Measurements from ENCODE around the gene UNC13C. TPM values are rescaled to one million over a fixed set of nuclear protein-coding genes. Genes with fewer than 3 reads are reported as not detected.
"Not testable (repeated sequence)": the region's sequence is repeated elsewhere in the genome, so short reads cannot be mapped to it uniquely, and the experiment has no call there.

Gene UNC13C
- total and polyA plus RNA-seq, 2 donors, result 0.11 to 1.7 TPM

GRCh38 chr15:54374184-54374952 lies 396.1 kb downstream of the UNC13C start:
- WGBS, result 95% methylated on average over 5 of the region's 5 CpGs
- H3K9me3 ChIP-seq (ENCODE audit: control insufficient read depth in 2 of 2, insufficient read depth in 1 of 2, low read length in 1 of 2), result peaks cover 1 to 15% of the 10 kb centered on the region in 2 donors
- H3K4me1 ChIP-seq (ENCODE audit: control insufficient read depth in 2 of 2, insufficient read depth in 2 of 2, low read length in 2 of 2), result no peaks in the 10 kb centered on the region
- no peaks in the 10 kb centered on the region for H3K27me3 ChIP-seq (ENCODE audit: control insufficient read depth in 2 of 2, insufficient read depth in 1 of 2, low read length in 1 of 2)
- H3K4me3 ChIP-seq (ENCODE audit: low read length in 2 of 2), result no peak overlapping the region
- H3K36me3 ChIP-seq (ENCODE audit: control insufficient read depth in 2 of 2, insufficient read depth in 2 of 2, low read length in 1 of 2), result no peaks in the 10 kb centered on the region
- H3K27ac ChIP-seq (ENCODE audit: low read depth in 1 of 2, low read length in 1 of 2), result no peak overlapping the region
- DNase-seq (ENCODE audit: low read depth in 6 of 9, low spot score in 9 of 9), result no peak

- Histone ChIP-seq H3K27ac (ENCODE audit: low read depth in 1 of 2, low read length in 1 of 2) (no peak overlapping the region), H3K4me3 (ENCODE audit: low read length in 2 of 2) (no peak overlapping the region), H3K4me1 (ENCODE audit: control insufficient read depth in 2 of 2, insufficient read depth in 2 of 2, low read length in 2 of 2) (no peaks in the 10 kb centered on the region), H3K9me3 (ENCODE audit: control insufficient read depth in 2 of 2, insufficient read depth in 1 of 2, low read length in 1 of 2) (no peaks in the 10 kb centered on the region), H3K36me3 (ENCODE audit: control insufficient read depth in 2 of 2, insufficient read depth in 2 of 2, low read length in 1 of 2) (no peaks in the 10 kb centered on the region), H3K27me3 (ENCODE audit: control insufficient read depth in 2 of 2, insufficient read depth in 1 of 2, low read length in 1 of 2) (no peaks in the 10 kb centered on the region)
- 88% methylated on average over 1 of the region's 1 CpG for WGBS
- DNase-seq (ENCODE audit: low read depth in 6 of 9, low spot score in 9 of 9), result no peak
These were observed 409.6 kb downstream of the UNC13C start for GRCh38 chr15:54387799-54388198.

DNA sequence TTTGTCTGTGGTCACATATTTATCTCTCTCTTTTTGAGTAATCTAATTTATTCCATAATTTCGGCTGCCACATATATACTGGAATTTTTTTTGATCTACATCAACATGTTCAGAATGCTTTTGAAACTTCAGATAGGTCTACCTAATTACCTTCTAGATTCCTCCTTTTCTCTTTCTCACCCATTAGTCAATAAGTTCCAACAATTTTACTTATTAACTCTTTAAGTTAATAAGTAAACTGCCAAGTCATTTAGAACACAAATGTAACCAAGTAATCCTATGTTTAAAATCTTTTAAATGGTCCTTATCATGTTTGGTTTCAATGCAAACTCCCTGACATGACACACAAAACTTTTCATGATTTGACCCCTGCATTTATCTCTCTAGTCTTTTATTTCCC lies 410.5 kb downstream of the UNC13C start:
- Histone ChIP-seq H3K4me3 (ENCODE audit: low read length in 2 of 2) (no peak overlapping the region), H3K9me3 (ENCODE audit: control insufficient read depth in 2 of 2, insufficient read depth in 1 of 2, low read length in 1 of 2) (no peaks in the 10 kb centered on the region), H3K4me1 (ENCODE audit: control insufficient read depth in 2 of 2, insufficient read depth in 2 of 2, low read length in 2 of 2) (no peaks in the 10 kb centered on the region), H3K27ac (ENCODE audit: low read depth in 1 of 2, low read length in 1 of 2) (no peak overlapping the region), H3K36me3 (ENCODE audit: control insufficient read depth in 2 of 2, insufficient read depth in 2 of 2, low read length in 1 of 2) (no peaks in the 10 kb centered on the region), H3K27me3 (ENCODE audit: control insufficient read depth in 2 of 2, insufficient read depth in 1 of 2, low read length in 1 of 2) (no peaks in the 10 kb centered on the region)
- DNase-seq (ENCODE audit: low read depth in 6 of 9, low spot score in 9 of 9), result no peak
- 100% methylated on average over 1 of the region's 1 CpG for WGBS

- H3K4me1 ChIP-seq (ENCODE audit: control insufficient read depth in 2 of 2, insufficient read depth in 2 of 2, low read length in 2 of 2), result no peaks in the 10 kb centered on the region
These were observed 432.2 kb downstream of the UNC13C start for GRCh38 chr15:54410481-54410880.

DNA sequence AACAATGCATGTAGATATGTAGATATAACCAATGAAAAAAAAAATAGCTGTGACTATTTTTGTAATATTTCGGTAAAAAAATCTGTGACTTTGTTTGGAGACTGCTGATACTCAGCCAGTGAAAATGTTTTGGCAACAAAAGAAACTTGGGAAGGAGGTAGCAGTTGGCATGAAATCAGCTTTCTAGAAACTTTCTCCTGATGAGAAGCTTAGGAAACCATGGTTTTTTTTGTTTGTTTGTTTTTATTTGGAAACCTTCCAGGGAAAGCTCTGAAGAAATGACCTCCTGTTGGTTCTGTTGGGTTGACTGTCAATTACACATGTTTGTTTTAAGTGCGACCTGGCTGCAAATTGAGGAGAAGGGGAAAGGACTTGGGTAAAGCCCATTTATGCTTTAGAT lies 445.9 kb downstream of the UNC13C start:
- 90% methylated on average over 2 of the region's 2 CpGs for WGBS
- H3K4me1 ChIP-seq (ENCODE audit: control insufficient read depth in 2 of 2, insufficient read depth in 2 of 2, low read length in 2 of 2), result no peaks in the 10 kb centered on the region
- H3K4me3 ChIP-seq (ENCODE audit: low read length in 2 of 2), result no peak overlapping the region
- no peak for DNase-seq (ENCODE audit: low read depth in 6 of 9, low spot score in 9 of 9)
- no peaks in the 10 kb centered on the region for H3K36me3 ChIP-seq (ENCODE audit: control insufficient read depth in 2 of 2, insufficient read depth in 2 of 2, low read length in 1 of 2)
- no peaks in the 10 kb centered on the region for H3K27me3 ChIP-seq (ENCODE audit: control insufficient read depth in 2 of 2, insufficient read depth in 1 of 2, low read length in 1 of 2)
- no peak overlapping the region for H3K27ac ChIP-seq (ENCODE audit: low read depth in 1 of 2, low read length in 1 of 2)
- no peaks in the 10 kb centered on the region for H3K9me3 ChIP-seq (ENCODE audit: control insufficient read depth in 2 of 2, insufficient read depth in 1 of 2, low read length in 1 of 2)

More at GRCh38 chr15:54410481-54410880, 432.2 kb downstream of the UNC13C start:
- no peak overlapping the region for H3K27ac ChIP-seq (ENCODE audit: low read depth in 1 of 2, low read length in 1 of 2)
- H3K4me3 ChIP-seq (ENCODE audit: low read length in 2 of 2), result no peak overlapping the region
- DNase-seq (ENCODE audit: low read depth in 6 of 9, low spot score in 9 of 9), result no peak
- WGBS, result 92% methylated on average over 2 of the region's 2 CpGs
- no peaks in the 10 kb centered on the region for H3K36me3 ChIP-seq (ENCODE audit: control insufficient read depth in 2 of 2, insufficient read depth in 2 of 2, low read length in 1 of 2)
- no peaks in the 10 kb centered on the region for H3K9me3 ChIP-seq (ENCODE audit: control insufficient read depth in 2 of 2, insufficient read depth in 1 of 2, low read length in 1 of 2)
- no peaks in the 10 kb centered on the region for H3K27me3 ChIP-seq (ENCODE audit: control insufficient read depth in 2 of 2, insufficient read depth in 1 of 2, low read length in 1 of 2)

DNA sequence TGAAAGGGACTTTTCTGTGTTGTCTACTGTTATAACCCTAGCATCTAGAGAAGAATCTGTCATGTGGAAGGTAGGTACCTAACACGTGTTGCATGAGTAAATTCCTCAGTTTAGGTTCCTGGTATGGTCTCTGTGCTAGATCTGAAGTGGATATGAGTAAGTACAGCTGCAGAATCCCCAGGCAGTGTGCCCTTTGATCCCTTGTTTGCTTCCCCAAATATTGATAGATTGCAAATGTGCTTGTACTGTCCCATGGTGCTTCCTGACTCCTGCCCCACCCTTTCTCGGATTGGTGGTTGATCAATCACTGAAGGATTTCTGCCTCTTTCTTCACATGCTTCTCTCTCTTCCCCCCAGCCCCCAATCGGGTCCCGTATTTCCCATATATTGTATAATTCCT lies 450.4 kb downstream of the UNC13C start:
- no peaks in the 10 kb centered on the region for H3K9me3 ChIP-seq (ENCODE audit: control insufficient read depth in 2 of 2, insufficient read depth in 1 of 2, low read length in 1 of 2)
- no peak overlapping the region for H3K4me3 ChIP-seq (ENCODE audit: low read length in 2 of 2)
- H3K27ac ChIP-seq (ENCODE audit: low read depth in 1 of 2, low read length in 1 of 2), result no peak overlapping the region
- WGBS, result 90% methylated on average over 4 of the region's 4 CpGs
- H3K4me1 ChIP-seq (ENCODE audit: control insufficient read depth in 2 of 2, insufficient read depth in 2 of 2, low read length in 2 of 2), result no peaks in the 10 kb centered on the region
- no peaks in the 10 kb centered on the region for H3K36me3 ChIP-seq (ENCODE audit: control insufficient read depth in 2 of 2, insufficient read depth in 2 of 2, low read length in 1 of 2)
- no peak for DNase-seq (ENCODE audit: low read depth in 6 of 9, low spot score in 9 of 9)
- no peaks in the 10 kb centered on the region for H3K27me3 ChIP-seq (ENCODE audit: control insufficient read depth in 2 of 2, insufficient read depth in 1 of 2, low read length in 1 of 2)

- not testable (repeated sequence) for DNase-seq (ENCODE audit: low read depth in 6 of 9, low spot score in 9 of 9); H3K36me3 ChIP-seq (ENCODE audit: control insufficient read depth in 2 of 2, insufficient read depth in 2 of 2, low read length in 1 of 2); H3K27ac ChIP-seq (ENCODE audit: low read depth in 1 of 2, low read length in 1 of 2); H3K4me3 ChIP-seq (ENCODE audit: low read length in 2 of 2); H3K27me3 ChIP-seq (ENCODE audit: control insufficient read depth in 2 of 2, insufficient read depth in 1 of 2, low read length in 1 of 2); H3K4me1 ChIP-seq (ENCODE audit: control insufficient read depth in 2 of 2, insufficient read depth in 2 of 2, low read length in 2 of 2)
- 89% methylated on average over 9 of the region's 9 CpGs for WGBS
- H3K9me3 ChIP-seq (ENCODE audit: control insufficient read depth in 2 of 2, insufficient read depth in 1 of 2, low read length in 1 of 2), result peaks cover 2 to 16% of the 10 kb centered on the region in 2 donors
These were observed 472.0 kb downstream of the UNC13C start for GRCh38 chr15:54450288-54450687.

GRCh38 chr15:54456413-54456812 lies 478.2 kb downstream of the UNC13C start:
- H3K4me1 ChIP-seq (ENCODE audit: control insufficient read depth in 2 of 2, insufficient read depth in 2 of 2, low read length in 2 of 2), result no peaks in the 10 kb centered on the region
- WGBS, result 91% methylated on average over 1 of the region's 1 CpG
- H3K27ac ChIP-seq (ENCODE audit: low read depth in 1 of 2, low read length in 1 of 2), result no peak overlapping the region
- no peaks in the 10 kb centered on the region for H3K27me3 ChIP-seq (ENCODE audit: control insufficient read depth in 2 of 2, insufficient read depth in 1 of 2, low read length in 1 of 2)
- H3K9me3 ChIP-seq (ENCODE audit: control insufficient read depth in 2 of 2, insufficient read depth in 1 of 2, low read length in 1 of 2), result peaks cover 2 to 14% of the 10 kb centered on the region in 2 donors
- no peak for DNase-seq (ENCODE audit: low read depth in 6 of 9, low spot score in 9 of 9)
- H3K4me3 ChIP-seq (ENCODE audit: low read length in 2 of 2), result no peak overlapping the region
- H3K36me3 ChIP-seq (ENCODE audit: control insufficient read depth in 2 of 2, insufficient read depth in 2 of 2, low read length in 1 of 2), result no peaks in the 10 kb centered on the region

DNA sequence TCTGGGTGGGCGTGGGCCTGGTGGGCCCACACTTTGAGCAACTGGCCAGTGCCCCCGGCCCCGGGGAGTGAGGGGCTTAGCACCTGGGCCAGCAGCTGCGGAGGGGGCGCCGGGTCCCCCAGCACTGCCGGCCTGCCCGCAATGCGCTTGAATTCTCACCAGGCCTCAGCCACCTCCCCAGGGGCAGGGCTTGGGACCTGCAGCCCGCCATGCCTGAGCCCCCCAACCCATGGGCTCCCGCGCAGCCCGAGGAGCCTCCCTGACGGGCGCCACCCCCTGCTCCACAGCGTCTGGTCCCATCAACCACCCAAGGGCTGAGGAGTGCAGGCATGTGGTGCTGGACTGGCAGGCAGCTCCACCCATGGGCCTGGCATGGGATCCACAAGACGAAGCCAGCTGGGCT lies 484.3 kb downstream of the UNC13C start:
- Histone ChIP-seq H3K36me3 (ENCODE audit: control insufficient read depth in 2 of 2, insufficient read depth in 2 of 2, low read length in 1 of 2) (no peaks in the 10 kb centered on the region), H3K27me3 (ENCODE audit: control insufficient read depth in 2 of 2, insufficient read depth in 1 of 2, low read length in 1 of 2) (no peaks in the 10 kb centered on the region), H3K9me3 (ENCODE audit: control insufficient read depth in 2 of 2, insufficient read depth in 1 of 2, low read length in 1 of 2) (peaks cover 0 to 8% of the 10 kb centered on the region in 2 donors), H3K4me3 (ENCODE audit: low read length in 2 of 2) (no peak overlapping the region), H3K27ac (ENCODE audit: low read depth in 1 of 2, low read length in 1 of 2) (no peak overlapping the region), H3K4me1 (ENCODE audit: control insufficient read depth in 2 of 2, insufficient read depth in 2 of 2, low read length in 2 of 2) (no peaks in the 10 kb centered on the region)
- no peak for DNase-seq (ENCODE audit: low read depth in 6 of 9, low spot score in 9 of 9)
- WGBS, result 97% methylated on average over 17 of the region's 17 CpGs
